ENCODE measurements around the gene ECHDC3.

Gene ECHDC3

DNA sequence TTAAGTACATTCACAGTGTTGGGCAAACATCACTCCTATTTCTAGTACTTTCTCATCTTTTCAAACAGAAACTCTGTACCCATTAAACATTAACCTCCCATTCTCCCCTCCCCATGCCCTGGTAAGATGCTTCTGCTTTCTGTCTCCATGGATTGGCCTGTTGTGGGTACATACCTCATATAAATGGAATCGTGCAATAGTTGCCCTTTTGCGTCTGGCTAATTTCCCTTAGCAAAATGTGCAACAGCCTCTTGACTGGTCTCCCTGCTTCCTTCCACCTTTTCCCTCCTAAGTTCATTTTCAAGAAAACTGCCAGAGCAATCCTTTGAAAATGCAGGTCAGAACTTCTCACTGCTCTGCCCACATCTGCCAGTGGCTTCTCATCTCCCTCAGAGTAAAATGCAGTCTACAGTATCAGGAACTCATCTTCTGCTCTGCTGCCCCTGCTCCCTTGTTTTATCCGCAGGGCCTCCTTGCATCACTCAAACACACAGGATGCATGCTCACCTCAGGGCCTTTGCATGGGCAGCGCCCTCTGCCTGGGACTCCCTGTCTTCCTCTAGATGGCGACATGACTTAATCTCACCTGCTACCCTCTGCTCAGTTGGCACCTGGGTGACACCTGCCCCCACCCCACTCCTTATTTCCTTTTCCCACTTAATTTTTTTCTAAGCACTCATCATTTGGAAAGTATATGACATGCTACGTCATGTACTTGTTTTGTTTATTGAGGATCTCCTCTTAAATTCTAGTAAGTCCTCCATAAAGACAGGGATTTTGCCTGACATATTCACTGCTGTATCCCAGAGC, 44.3 kb upstream of the ECHDC3 start:
- Histone ChIP-seq H2AK5ac (ENCODE audit: low read length, severe bottlenecking) (no peak overlapping the region), H4K8ac (ENCODE audit: low read length) (no peak overlapping the region), H3K18ac (ENCODE audit: low read depth in 1 of 2, low read length in 2 of 2) (no peak overlapping the region), H2BK12ac (ENCODE audit: low read length in 2 of 2) (no peak overlapping the region), H4K91ac (ENCODE audit: low read length) (no peak overlapping the region), H3K14ac (ENCODE audit: low read length in 2 of 2) (peak overlapping the region in 1 of 2 experiments; percentile 20), H3K9me3 (ENCODE audit: control insufficient read depth, low read length) (no peaks in the 10 kb centered on the region), H3K9ac (ENCODE audit: low read length) (no peak overlapping the region), H2BK15ac (ENCODE audit: low read depth, poor library complexity, severe bottlenecking) (no peak overlapping the region), H2BK5ac (ENCODE audit: low read depth, low read length, poor library complexity, severe bottlenecking) (no peak overlapping the region), H3K79me1 (replicated peaks; ENCODE audit: low read length, poor library complexity, severe bottlenecking) (no peaks in the 10 kb centered on the region), H2BK120ac (ENCODE audit: low read depth, low read length) (no peak overlapping the region), H3K4me3 (ENCODE audit: insufficient read depth in 1 of 2, low read depth in 1 of 2, low read length in 2 of 2) (no peak overlapping the region), H3K4ac (ENCODE audit: low read depth in 1 of 2, low read length in 2 of 2) (no peak overlapping the region), H3K4me1 (ENCODE audit: control insufficient read depth, insufficient read depth, low read depth, low read length) (peaks cover 9% of the 10 kb centered on the region), H2AFZ (ENCODE audit: low read depth, low read length) (no peak overlapping the region), H3K23ac (ENCODE audit: low read length in 2 of 2) (no peak overlapping the region), H3K36me3 (ENCODE audit: control insufficient read depth in 1 of 2, insufficient read depth in 2 of 2, low read depth in 1 of 2, low read length in 2 of 2) (no peaks in the 10 kb centered on the region), H3K27me3 (ENCODE audit: control insufficient read depth in 1 of 2, insufficient read depth in 1 of 2, low read length in 2 of 2) (peaks cover 5 to 20% of the 10 kb centered on the region in 2 experiments), H3K4me2 (ENCODE audit: low read length, poor library complexity, severe bottlenecking) (no peak overlapping the region), H3K27ac (ENCODE audit: low read length, poor library complexity, severe bottlenecking) (peak overlapping the region; percentile 26)
- no peak for DNase-seq
- 79% methylated on average over 6 of the region's 6 CpGs for WGBS

DNA sequence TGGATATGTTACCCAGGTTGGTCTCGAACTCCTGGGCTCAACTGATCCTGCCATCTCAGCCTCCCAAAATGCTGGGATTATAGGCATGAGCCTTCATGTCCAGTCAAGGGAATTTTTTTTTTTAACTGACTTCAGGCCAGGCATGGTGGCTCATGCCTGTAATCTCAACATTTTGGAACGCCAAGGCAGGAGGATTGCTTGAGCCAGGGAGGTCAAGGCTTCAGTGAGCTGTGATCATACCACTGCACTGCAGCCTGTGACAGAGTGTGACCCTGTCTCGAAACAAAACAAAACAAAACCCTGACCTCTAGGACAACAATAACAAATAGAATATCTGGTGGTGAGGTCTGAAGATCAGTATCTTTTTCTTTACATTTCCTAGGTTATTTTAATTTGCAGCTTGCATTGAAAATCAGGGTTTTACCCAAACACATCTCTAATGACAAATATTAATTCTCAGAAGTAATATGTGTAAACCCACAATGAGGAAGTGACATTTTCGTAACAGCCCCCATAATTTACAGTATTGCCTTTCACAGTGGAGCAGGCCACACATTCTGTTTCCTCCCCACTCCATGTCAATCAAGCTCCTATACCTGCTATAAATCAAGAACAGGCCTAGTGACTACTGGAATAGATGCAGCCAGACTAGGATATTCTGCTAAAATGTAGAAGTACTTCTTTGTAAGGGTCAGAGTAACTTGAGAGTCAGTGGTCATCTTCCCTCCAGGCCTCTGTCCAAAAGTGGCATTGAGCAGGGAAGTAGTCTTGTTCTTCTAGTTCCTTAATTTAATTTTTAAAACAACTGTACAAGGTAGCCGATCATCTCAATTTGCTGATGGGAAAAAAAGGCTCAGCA, 43.3 kb upstream of the ECHDC3 start:
- Histone ChIP-seq H3K9me3 (ENCODE audit: control insufficient read depth, low read length) (no peaks in the 10 kb centered on the region), H2AFZ (ENCODE audit: low read depth, low read length) (no peak overlapping the region), H3K4me3 (ENCODE audit: insufficient read depth in 1 of 2, low read depth in 1 of 2, low read length in 2 of 2) (no peak overlapping the region), H3K79me1 (replicated peaks; ENCODE audit: low read length, poor library complexity, severe bottlenecking) (no peaks in the 10 kb centered on the region), H3K18ac (ENCODE audit: low read depth in 1 of 2, low read length in 2 of 2) (no peak overlapping the region), H3K9ac (ENCODE audit: low read length) (no peak overlapping the region), H2BK120ac (ENCODE audit: low read depth, low read length) (no peak overlapping the region), H3K23ac (ENCODE audit: low read length in 2 of 2) (no peak overlapping the region), H3K27ac (ENCODE audit: low read length, poor library complexity, severe bottlenecking) (no peak overlapping the region), H2AK5ac (ENCODE audit: low read length, severe bottlenecking) (no peak overlapping the region), H4K91ac (ENCODE audit: low read length) (no peak overlapping the region), H3K27me3 (ENCODE audit: control insufficient read depth in 1 of 2, insufficient read depth in 1 of 2, low read length in 2 of 2) (peaks cover 0 to 12% of the 10 kb centered on the region in 2 experiments), H4K8ac (ENCODE audit: low read length) (no peak overlapping the region), H3K4me1 (ENCODE audit: control insufficient read depth, insufficient read depth, low read depth, low read length) (peaks cover 9% of the 10 kb centered on the region), H2BK12ac (ENCODE audit: low read length in 2 of 2) (no peak overlapping the region), H3K4me2 (ENCODE audit: low read length, poor library complexity, severe bottlenecking) (no peak overlapping the region), H3K14ac (ENCODE audit: low read length in 2 of 2) (no peak overlapping the region), H2BK5ac (ENCODE audit: low read depth, low read length, poor library complexity, severe bottlenecking) (no peak overlapping the region), H3K4ac (ENCODE audit: low read depth in 1 of 2, low read length in 2 of 2) (no peak overlapping the region), H3K36me3 (ENCODE audit: control insufficient read depth in 1 of 2, insufficient read depth in 2 of 2, low read depth in 1 of 2, low read length in 2 of 2) (no peaks in the 10 kb centered on the region), H2BK15ac (ENCODE audit: low read depth, poor library complexity, severe bottlenecking) (no peak overlapping the region)
- DNase-seq, result no peak
- 81% methylated on average over 4 of the region's 5 CpGs for WGBS

DNA sequence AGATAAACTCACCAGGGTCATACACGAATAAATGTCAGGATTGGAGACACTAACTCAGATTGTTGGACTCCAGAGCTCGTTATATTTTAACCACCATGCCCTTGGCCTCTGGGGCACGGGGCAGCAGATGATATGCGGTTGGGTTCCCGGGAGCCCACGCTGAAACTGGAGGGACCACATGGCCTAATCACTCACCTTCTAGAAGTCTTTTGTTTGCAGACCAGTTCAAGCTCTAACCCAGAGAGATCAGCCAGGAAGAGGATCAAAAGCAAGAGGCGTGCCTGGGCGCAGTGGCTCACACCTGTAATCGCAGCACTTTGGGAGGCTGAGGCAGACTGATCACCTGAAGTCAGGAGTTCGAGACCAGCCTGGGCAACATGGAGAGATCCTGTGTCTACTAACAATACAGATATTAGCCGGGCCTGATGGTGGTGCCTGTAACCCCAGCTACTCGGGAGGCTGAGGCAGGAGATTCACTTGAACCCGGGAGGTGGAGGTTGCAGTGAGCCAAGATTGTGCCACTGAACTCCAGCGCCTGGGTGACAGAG, 42.6 kb upstream of the ECHDC3 start:
- DNase-seq, result no peak
- H3K79me1 ChIP-seq (replicated peaks; ENCODE audit: low read length, poor library complexity, severe bottlenecking), result no peaks in the 10 kb centered on the region
- H3K23ac ChIP-seq (ENCODE audit: low read length in 2 of 2), result no peak overlapping the region
- H3K4me1 ChIP-seq (ENCODE audit: control insufficient read depth, insufficient read depth, low read depth, low read length), result peaks cover 9% of the 10 kb centered on the region
- H4K91ac ChIP-seq (ENCODE audit: low read length), result no peak overlapping the region
- no peak overlapping the region for H3K4me3 ChIP-seq (ENCODE audit: insufficient read depth in 1 of 2, low read depth in 1 of 2, low read length in 2 of 2)
- H2BK15ac ChIP-seq (ENCODE audit: low read depth, poor library complexity, severe bottlenecking), result no peak overlapping the region
- H3K18ac ChIP-seq (ENCODE audit: low read depth in 1 of 2, low read length in 2 of 2), result no peak overlapping the region
- H3K9me3 ChIP-seq (ENCODE audit: control insufficient read depth, low read length), result no peaks in the 10 kb centered on the region
- no peak overlapping the region for H2AK5ac ChIP-seq (ENCODE audit: low read length, severe bottlenecking)
- H3K9ac ChIP-seq (ENCODE audit: low read length), result no peak overlapping the region
- H2BK120ac ChIP-seq (ENCODE audit: low read depth, low read length), result no peak overlapping the region
- no peak overlapping the region for H3K14ac ChIP-seq (ENCODE audit: low read length in 2 of 2)
- H3K27me3 ChIP-seq (ENCODE audit: control insufficient read depth in 1 of 2, insufficient read depth in 1 of 2, low read length in 2 of 2), result peaks cover 0 to 12% of the 10 kb centered on the region in 2 experiments
- H2BK12ac ChIP-seq (ENCODE audit: low read length in 2 of 2), result no peak overlapping the region
- H2BK5ac ChIP-seq (ENCODE audit: low read depth, low read length, poor library complexity, severe bottlenecking), result no peak overlapping the region
- no peaks in the 10 kb centered on the region for H3K36me3 ChIP-seq (ENCODE audit: control insufficient read depth in 1 of 2, insufficient read depth in 2 of 2, low read depth in 1 of 2, low read length in 2 of 2)
- WGBS, result 81% methylated on average over 13 of the region's 14 CpGs
- H3K4me2 ChIP-seq (ENCODE audit: low read length, poor library complexity, severe bottlenecking), result no peak overlapping the region
- H3K27ac ChIP-seq (ENCODE audit: low read length, poor library complexity, severe bottlenecking), result no peak overlapping the region
- H3K4ac ChIP-seq (ENCODE audit: low read depth in 1 of 2, low read length in 2 of 2), result no peak overlapping the region
- no peak overlapping the region for H2AFZ ChIP-seq (ENCODE audit: low read depth, low read length)
- H4K8ac ChIP-seq (ENCODE audit: low read length), result no peak overlapping the region

DNA sequence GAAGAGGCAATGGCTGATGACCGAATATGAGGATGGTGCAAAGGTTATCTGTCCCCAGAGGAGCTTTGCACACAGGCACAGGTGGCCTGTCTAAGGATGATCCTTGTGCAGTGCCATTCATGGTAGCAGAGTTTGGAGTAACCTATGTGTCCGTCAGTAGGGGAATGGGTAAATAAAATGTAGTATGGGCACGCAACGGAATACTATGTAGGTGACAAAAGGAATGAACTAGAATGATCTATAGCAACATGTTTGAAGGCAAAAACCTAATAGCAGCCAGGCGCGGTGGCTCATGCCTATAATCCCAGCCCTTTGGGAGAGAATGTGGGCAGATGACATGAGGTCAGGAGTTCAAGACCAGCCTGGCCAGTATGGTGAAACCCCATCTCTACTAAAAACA, 41.6 kb upstream of the ECHDC3 start:
- Histone ChIP-seq H3K18ac (ENCODE audit: low read depth in 1 of 2, low read length in 2 of 2) (no peak overlapping the region), H3K36me3 (ENCODE audit: control insufficient read depth in 1 of 2, insufficient read depth in 2 of 2, low read depth in 1 of 2, low read length in 2 of 2) (no peaks in the 10 kb centered on the region), H2BK15ac (ENCODE audit: low read depth, poor library complexity, severe bottlenecking) (no peak overlapping the region), H3K79me1 (replicated peaks; ENCODE audit: low read length, poor library complexity, severe bottlenecking) (no peaks in the 10 kb centered on the region), H3K9ac (ENCODE audit: low read length) (no peak overlapping the region), H3K4me2 (ENCODE audit: low read length, poor library complexity, severe bottlenecking) (no peak overlapping the region), H3K4me3 (ENCODE audit: insufficient read depth in 1 of 2, low read depth in 1 of 2, low read length in 2 of 2) (no peak overlapping the region), H4K8ac (ENCODE audit: low read length) (no peak overlapping the region), H2AFZ (ENCODE audit: low read depth, low read length) (no peak overlapping the region), H3K23ac (ENCODE audit: low read length in 2 of 2) (no peak overlapping the region), H2AK5ac (ENCODE audit: low read length, severe bottlenecking) (no peak overlapping the region), H3K27ac (ENCODE audit: low read length, poor library complexity, severe bottlenecking) (no peak overlapping the region), H4K91ac (ENCODE audit: low read length) (no peak overlapping the region), H3K9me3 (ENCODE audit: control insufficient read depth, low read length) (no peaks in the 10 kb centered on the region), H3K27me3 (ENCODE audit: control insufficient read depth in 1 of 2, insufficient read depth in 1 of 2, low read length in 2 of 2) (peaks cover 0 to 11% of the 10 kb centered on the region in 2 experiments), H3K14ac (ENCODE audit: low read length in 2 of 2) (no peak overlapping the region), H3K4ac (ENCODE audit: low read depth in 1 of 2, low read length in 2 of 2) (no peak overlapping the region), H2BK120ac (ENCODE audit: low read depth, low read length) (no peak overlapping the region), H3K4me1 (ENCODE audit: control insufficient read depth, insufficient read depth, low read depth, low read length) (peaks cover 9% of the 10 kb centered on the region), H2BK12ac (ENCODE audit: low read length in 2 of 2) (no peak overlapping the region), H2BK5ac (ENCODE audit: low read depth, low read length, poor library complexity, severe bottlenecking) (no peak overlapping the region)
- WGBS, result 95% methylated on average over 6 of the region's 6 CpGs
- no peak for DNase-seq
